Measurements from ENCODE around the gene TRAF2. TPM values are rescaled to one million over a fixed set of nuclear protein-coding genes. Genes with fewer than 3 reads are reported as not detected.

The TRAF2 gene
- total and polyA plus RNA-seq, 9 of the 15 experiments (the other 6 are each of a cell fraction or from before 2014, with no cell fraction given) = 0.24 to 45.2 (median 18.0) TPM

DNA sequence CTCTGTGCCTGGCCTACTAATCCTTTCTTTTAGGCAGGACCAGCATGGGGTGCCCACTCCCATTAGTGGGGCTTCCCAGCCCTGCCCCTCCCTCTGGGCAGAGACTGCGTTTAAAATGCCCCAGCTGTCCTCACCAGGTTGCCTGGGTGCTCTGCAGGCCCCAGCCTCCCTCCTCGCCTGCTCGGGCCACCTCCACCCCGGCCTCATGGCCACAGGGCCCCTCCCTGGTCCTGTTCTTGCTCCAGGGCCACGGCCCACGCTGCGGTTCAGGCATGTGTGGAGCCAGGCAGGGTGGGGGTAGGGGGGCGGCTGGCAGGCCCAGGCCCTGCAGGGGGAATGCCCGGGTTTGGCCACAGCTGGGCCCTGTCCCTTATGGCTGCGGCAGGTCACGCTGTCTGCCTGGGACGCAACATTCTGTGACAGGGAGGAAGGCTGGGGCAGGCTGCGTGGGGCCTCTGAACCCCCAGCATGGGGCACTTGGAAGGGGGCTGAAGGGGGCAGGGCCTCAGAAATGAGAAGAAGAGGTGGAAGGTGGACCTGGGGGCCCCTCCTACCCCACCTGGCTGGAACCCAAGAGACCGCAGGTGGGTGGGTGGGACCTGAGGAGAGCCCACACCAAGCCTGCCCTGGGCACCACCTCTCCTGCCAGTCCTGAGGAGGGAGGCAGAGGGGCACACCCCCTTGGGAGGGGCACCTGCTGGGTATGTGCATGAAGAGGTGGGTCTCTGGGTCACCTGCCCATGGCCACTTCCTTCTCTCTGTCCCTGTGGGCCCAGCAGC, 65.4 kb downstream of the TRAF2 start, which contains the start of gene LCN12:
TSS of gene LCN12 (plus strand) at position 733 of the 780 bp plus-strand sequence. CDS start 55 bp downstream, outside the sequence.
- no peaks in the 10 kb centered on the region for H3K79me2 ChIP-seq (ENCODE audit: control insufficient read depth, insufficient read depth, low read length)
- H3K36me3 ChIP-seq (ENCODE audit: control insufficient read depth, insufficient read depth, low read length) = no peaks in the 10 kb centered on the region
- H3K4me1 ChIP-seq (replicated peaks in 1 of 2; ENCODE audit: control insufficient read depth in 2 of 2, insufficient read depth in 2 of 2, low read length in 2 of 2) = peaks cover 3 to 75% of the 10 kb centered on the region in 2 experiments; a peak in 4 of 5 replicates
- intact Hi-C loops (cut with micrococcal nuclease) = no loop called here
- peaks cover 2% of the 10 kb centered on the region for H3K9me1 ChIP-seq (ENCODE audit: control insufficient read depth, insufficient read depth, low read length)
- no peak within 1 kb of the TSS; a peak in 1 of 4 replicates for H3K9ac ChIP-seq (ENCODE audit: insufficient read depth in 1 of 2, low read depth in 2 of 2, low read length in 2 of 2)
- no peak within 1 kb of the TSS for H2AFZ ChIP-seq (ENCODE audit: low read depth, low read length)
- no peak within 1 kb of the TSS for H3K4me2 ChIP-seq (ENCODE audit: insufficient read depth, low read length)
- ATAC-seq (no peak), DNase-seq (ENCODE audit: extremely low read depth in 1 of 4, low spot score in 3 of 4) (no peak), FAIRE-seq (no peak)
- ChIA-PET POLR2A (interaction anchor here (1.0 kb wide), 1 partner anchor 13 kb away, joined by 3 read pairs; no protein-coding TSS in a partner anchor), CTCF (ENCODE audit: low intra/inter-chr PET ratio) (no interaction called here)
- WGBS (ENCODE audit: insufficient coverage, low coverage, missing lambda C conversion rate) = 84% methylated on average over 11 of the region's 14 CpGs
- peaks cover 2 to 7% of the 10 kb centered on the region in 2 experiments; a peak in 3 of 5 replicates for H3K27me3 ChIP-seq (ENCODE audit: control insufficient read depth in 2 of 2, insufficient read depth in 2 of 2, low read length in 2 of 2)
- in situ Hi-C loops (cut with MboI) = no loop called here
- H4K20me1 ChIP-seq (replicated peaks; ENCODE audit: control insufficient read depth, insufficient read depth, low read length) = 0 out of 2 replicates have a peak, but pooled peaks cover 4% of the 10 kb centered on the region
- BruUV-seq (replicated peaks) = no TSS peak
- H3K4me3 ChIP-seq = no peak within 1 kb of the TSS
- no peaks in the 10 kb centered on the region for H3K9me3 ChIP-seq (replicated peaks; ENCODE audit: control insufficient read depth, insufficient read depth, low read depth, low read length)
- H3K27ac ChIP-seq (ENCODE audit: extremely low read depth, low read depth, low read length) = no peak within 1 kb of the TSS
- TF ChIP-seq NRF1 (conservative IDR thresholded peaks at IDR 0.05 in 1 of 2, IDR thresholded peaks at IDR 0.05 in 1 of 2) = no peak
- TF ChIP-seq XRCC4 (IDR thresholded peaks at IDR 0.05; ENCODE audit: extremely low read depth, insufficient read depth, insufficient read length) = no peak
- TF ChIP-seq, protein P1, sequence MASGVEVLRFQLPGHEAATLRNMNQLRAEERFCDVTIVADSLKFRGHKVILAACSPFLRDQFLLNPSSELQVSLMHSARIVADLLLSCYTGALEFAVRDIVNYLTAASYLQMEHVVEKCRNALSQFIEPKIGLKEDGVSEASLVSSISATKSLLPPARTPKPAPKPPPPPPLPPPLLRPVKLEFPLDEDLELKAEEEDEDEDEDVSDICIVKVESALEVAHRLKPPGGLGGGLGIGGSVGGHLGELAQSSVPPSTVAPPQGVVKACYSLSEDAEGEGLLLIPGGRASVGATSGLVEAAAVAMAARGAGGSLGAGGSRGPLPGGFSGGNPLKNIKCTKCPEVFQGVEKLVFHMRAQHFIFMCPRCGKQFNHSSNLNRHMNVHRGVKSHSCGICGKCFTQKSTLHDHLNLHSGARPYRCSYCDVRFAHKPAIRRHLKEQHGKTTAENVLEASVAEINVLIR (CRISPR knock-in tag; IDR thresholded peaks at IDR 0.05) = no peak
- TF ChIP-seq ARHGAP35 (IDR thresholded peaks at IDR 0.05; ENCODE audit: partially characterized antibody) = no peak
- TF ChIP-seq ZNF764 (CRISPR knock-in tag; IDR thresholded peaks at IDR 0.05; ENCODE audit: low read depth) = no peak
- TF ChIP-seq KAT7 (CRISPR knock-in tag; IDR thresholded peaks at IDR 0.05; ENCODE audit: borderline replicate concordance) = no peak
- no peak for TF ChIP-seq THRAP3 (IDR thresholded peaks at IDR 0.05; ENCODE audit: borderline replicate concordance)
- TF ChIP-seq, protein P2, sequence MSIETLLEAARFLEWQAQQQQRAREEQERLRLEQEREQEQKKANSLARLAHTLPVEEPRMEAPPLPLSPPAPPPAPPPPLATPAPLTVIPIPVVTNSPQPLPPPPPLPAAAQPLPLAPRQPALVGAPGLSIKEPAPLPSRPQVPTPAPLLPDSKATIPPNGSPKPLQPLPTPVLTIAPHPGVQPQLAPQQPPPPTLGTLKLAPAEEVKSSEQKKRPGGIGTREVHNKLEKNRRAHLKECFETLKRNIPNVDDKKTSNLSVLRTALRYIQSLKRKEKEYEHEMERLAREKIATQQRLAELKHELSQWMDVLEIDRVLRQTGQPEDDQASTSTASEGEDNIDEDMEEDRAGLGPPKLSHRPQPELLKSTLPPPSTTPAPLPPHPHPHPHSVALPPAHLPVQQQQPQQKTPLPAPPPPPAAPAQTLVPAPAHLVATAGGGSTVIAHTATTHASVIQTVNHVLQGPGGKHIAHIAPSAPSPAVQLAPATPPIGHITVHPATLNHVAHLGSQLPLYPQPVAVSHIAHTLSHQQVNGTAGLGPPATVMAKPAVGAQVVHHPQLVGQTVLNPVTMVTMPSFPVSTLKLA (conservative IDR thresholded peaks at IDR 0.05) = no peak
- TF ChIP-seq, protein P3, sequence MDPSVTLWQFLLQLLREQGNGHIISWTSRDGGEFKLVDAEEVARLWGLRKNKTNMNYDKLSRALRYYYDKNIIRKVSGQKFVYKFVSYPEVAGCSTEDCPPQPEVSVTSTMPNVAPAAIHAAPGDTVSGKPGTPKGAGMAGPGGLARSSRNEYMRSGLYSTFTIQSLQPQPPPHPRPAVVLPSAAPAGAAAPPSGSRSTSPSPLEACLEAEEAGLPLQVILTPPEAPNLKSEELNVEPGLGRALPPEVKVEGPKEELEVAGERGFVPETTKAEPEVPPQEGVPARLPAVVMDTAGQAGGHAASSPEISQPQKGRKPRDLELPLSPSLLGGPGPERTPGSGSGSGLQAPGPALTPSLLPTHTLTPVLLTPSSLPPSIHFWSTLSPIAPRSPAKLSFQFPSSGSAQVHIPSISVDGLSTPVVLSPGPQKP (CRISPR knock-in tag; IDR thresholded peaks at IDR 0.05) = no peak
- TF ChIP-seq, protein P4, sequence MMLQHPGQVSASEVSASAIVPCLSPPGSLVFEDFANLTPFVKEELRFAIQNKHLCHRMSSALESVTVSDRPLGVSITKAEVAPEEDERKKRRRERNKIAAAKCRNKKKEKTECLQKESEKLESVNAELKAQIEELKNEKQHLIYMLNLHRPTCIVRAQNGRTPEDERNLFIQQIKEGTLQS (IDR thresholded peaks at IDR 0.05) = no peak
- TF ChIP-seq, protein P4 (CRISPR knock-in tag; conservative IDR thresholded peaks at IDR 0.05) = no peak
